Neuronal stem cell (in vitro differentiated cells): Measurements from ENCODE around the gene LTA4H. TPM values are rescaled to one million over a fixed set of nuclear protein-coding genes. Genes with fewer than 3 reads are reported as not detected.

Experiments
- DNase-seq: peaks from one replicate; pipeline ENCODE4 v3.0.0-alpha.2; 2013; ENCODE audit warnings: low spot score
- H2AFZ ChIP-seq: one replicate; pipeline ENCODE4 v1.6.1; 2013; ENCODE audit warnings: mild to moderate bottlenecking, low read length, inconsistent platforms
- H2AK5ac ChIP-seq: 2 replicates; pipeline ENCODE4 v1.6.1; 2013; ENCODE audit warnings: low read depth, mild to moderate bottlenecking, inconsistent platforms, low read length, moderate library complexity, mixed read lengths
- H2BK120ac ChIP-seq: 2 replicates; pipeline ENCODE4 v1.6.1; 2013; ENCODE audit warnings: low read depth, mild to moderate bottlenecking, inconsistent platforms, low read length, moderate library complexity, mixed read lengths
- H2BK12ac ChIP-seq: one replicate; pipeline ENCODE4 v1.6.1; 2013; ENCODE audit warnings: low read length, inconsistent platforms
- H2BK15ac ChIP-seq: 2 replicates; pipeline ENCODE4 v1.6.1; 2013; ENCODE audit warnings: mild to moderate bottlenecking, low read length, inconsistent platforms, mixed read lengths
- H2BK5ac ChIP-seq: one replicate; pipeline ENCODE4 v1.6.1; 2013; ENCODE audit warnings: inconsistent platforms, mild to moderate bottlenecking, low read length, moderate library complexity
- H3K14ac ChIP-seq: one replicate; pipeline ENCODE4 v1.6.1; 2013; ENCODE audit warnings: low read length, inconsistent platforms
- H3K18ac ChIP-seq: 2 replicates; pipeline ENCODE4 v1.6.1; 2013; ENCODE audit warnings: low read length, inconsistent platforms
- H3K23ac ChIP-seq: 2 replicates; pipeline ENCODE4 v1.6.1; 2013; ENCODE audit warnings: low read depth, mild to moderate bottlenecking, mixed read lengths, low read length, inconsistent platforms; ENCODE audit not compliant: poor library complexity
- H3K27ac ChIP-seq: replicated peaks from 3 replicates; pipeline ENCODE4 v1.5.1; 2013; ENCODE audit warnings: low read length, inconsistent platforms
- H3K27me3 ChIP-seq, 3 experiments: 2 replicates each; pipeline ENCODE4 v1.6.1; 2013; ENCODE audit warnings: low read length in 3 of 3, mild to moderate bottlenecking in 2 of 3, inconsistent platforms in 1 of 3, low read depth in 1 of 3, mixed read lengths in 1 of 3, moderate library complexity in 1 of 3; ENCODE audit not compliant: control insufficient read depth in 3 of 3, insufficient read depth in 3 of 3
- H3K36me3 ChIP-seq, 2 donors: replicated peaks in 1 of 2; 2 replicates each; pipeline ENCODE4 v1.6.1; 2013; ENCODE audit warnings: low read length in 2 of 2; ENCODE audit not compliant: control insufficient read depth in 2 of 2, insufficient read depth in 2 of 2
- H3K4ac ChIP-seq: 2 replicates; pipeline ENCODE4 v1.6.1; 2013; ENCODE audit warnings: inconsistent platforms, mild to moderate bottlenecking, low read length, moderate library complexity
- H3K4me1 ChIP-seq, 2 donors: 1 replicate in 1 of 2; 2 replicates in 1 of 2; pipeline ENCODE4 v1.6.1; 2013; ENCODE audit warnings: low read length in 2 of 2, low read depth in 1 of 2; ENCODE audit not compliant: control insufficient read depth in 2 of 2, insufficient read depth in 1 of 2
- H3K4me2 ChIP-seq: one replicate; pipeline ENCODE4 v1.6.1; 2013; ENCODE audit warnings: mild to moderate bottlenecking, low read length, inconsistent platforms; ENCODE audit not compliant: insufficient read depth, poor library complexity, severe bottlenecking
- H3K4me3 ChIP-seq, 2 donors: 2 replicates each; pipeline ENCODE4 v1.5.1; 2013; ENCODE audit warnings: low read length in 2 of 2, mild to moderate bottlenecking in 2 of 2, inconsistent platforms in 1 of 2, moderate library complexity in 1 of 2
- H3K79me1 ChIP-seq: one replicate; pipeline ENCODE4 v1.6.1; 2013; ENCODE audit warnings: low read depth, mild to moderate bottlenecking, inconsistent platforms, low read length, moderate library complexity
- H3K9ac ChIP-seq: one replicate; pipeline ENCODE4 v1.6.1; 2013; ENCODE audit warnings: mild to moderate bottlenecking, low read depth, low read length, inconsistent platforms; ENCODE audit not compliant: poor library complexity
- H3K9me3 ChIP-seq, 2 donors: replicated peaks in 1 of 2; 2 replicates each; pipeline versions ENCODE3 to v1.6.1; 2013; ENCODE audit warnings: low read length in 2 of 2, mild to moderate bottlenecking in 2 of 2, inconsistent platforms in 1 of 2, low read depth in 1 of 2, mixed read lengths in 1 of 2, moderate library complexity in 1 of 2; ENCODE audit not compliant: control insufficient read depth in 2 of 2, insufficient read depth in 1 of 2
- H4K8ac ChIP-seq: one replicate; pipeline ENCODE4 v1.6.1; 2013; ENCODE audit warnings: low read depth, mild to moderate bottlenecking, inconsistent platforms, low read length, moderate library complexity
- H4K91ac ChIP-seq: one replicate; pipeline ENCODE4 v1.6.1; 2013; ENCODE audit warnings: low read length, low read depth, mild to moderate bottlenecking, inconsistent platforms; ENCODE audit not compliant: poor library complexity
- WGBS, 2 donors: extraction: QIAGEN DNeasy Blood & Tissue Kit; methylation state at CpG; one replicate each; pipeline ENCODE4 v1.1.7; 2013; ENCODE audit warnings: missing lambda C conversion rate in 2 of 2, mixed read lengths in 1 of 2; ENCODE audit not compliant: insufficient read length in 2 of 2, insufficient replicate concordance in 1 of 2; ENCODE audit errors: extremely low coverage in 2 of 2; 5-methylcytosine and 5-hydroxymethylcytosine counted together
- polyA plus RNA-seq, 2 experiments: library from polyadenylated mRNA; stranded (reverse); fragments of 200-250 nt; gene quantifications; one replicate each; pipeline ENCODE4 v1.2.3, GENCODE V29; 2013

Gene LTA4H
- 195 TPM for polyA plus RNA-seq (2013, experiment 1 of 2)
- 198 TPM for polyA plus RNA-seq (2013, experiment 2 of 2)

GRCh38 chr12:96035283-96036236 is at the start of gene LTA4H:
Gene LTA4H (minus strand): TSS chr12:96035587. CDS start chr12:96035519, 68 bp downstream.
- H3K4me1 ChIP-seq = peaks cover 0 to 4% of the 10 kb centered on the region in 2 donors
- H3K14ac ChIP-seq = peak within 1 kb of the TSS; percentile 67
- peak within 1 kb of the TSS; percentile 84 for H2AK5ac ChIP-seq
- H3K9ac ChIP-seq = peak within 1 kb of the TSS; percentile 98
- no peak within 1 kb of the TSS for H2BK12ac ChIP-seq
- H3K36me3 ChIP-seq = no peaks in the 10 kb centered on the region
- peak; percentile 98 for DNase-seq
- H3K18ac ChIP-seq = peak within 1 kb of the TSS; percentile 99
- peak within 1 kb of the TSS; percentile 83 for H2BK5ac ChIP-seq
- H3K27ac ChIP-seq = peak within 1 kb of the TSS; percentile 88
- H2AFZ ChIP-seq = peak within 1 kb of the TSS; percentile 92
- peak within 1 kb of the TSS; percentile 44 for H3K4ac ChIP-seq
- H4K8ac ChIP-seq = no peak within 1 kb of the TSS
- no peaks in the 10 kb centered on the region for H3K27me3 ChIP-seq
- H3K23ac ChIP-seq = peak within 1 kb of the TSS; percentile 78
- no peak within 1 kb of the TSS for H4K91ac ChIP-seq
- peak within 1 kb of the TSS; percentile 64 for H3K4me2 ChIP-seq
- H2BK15ac ChIP-seq = no peak within 1 kb of the TSS
- peaks cover 4% of the 10 kb centered on the region for H3K79me1 ChIP-seq
- no peak within 1 kb of the TSS for H2BK120ac ChIP-seq
- H3K9me3 ChIP-seq = no peaks in the 10 kb centered on the region
- peak within 1 kb of the TSS; percentile 76 to 99 for H3K4me3 ChIP-seq
- WGBS, 2 donors = no CpG with 5 or more reads among the region's 55 CpGs

- Histone ChIP-seq H4K91ac (no peak overlapping the region), H3K36me3 (no peaks in the 10 kb centered on the region), H2BK12ac (no peak overlapping the region), H3K14ac (no peak overlapping the region), H2BK120ac (no peak overlapping the region), H3K4me2 (no peak overlapping the region), H3K23ac (no peak overlapping the region), H3K4me3 (no peak overlapping the region), H3K9me3 (no peaks in the 10 kb centered on the region), H3K4ac (no peak overlapping the region), H3K27ac (no peak overlapping the region), H3K18ac (no peak overlapping the region), H2AK5ac (no peak overlapping the region), H2BK15ac (no peak overlapping the region), H3K9ac (no peak overlapping the region), H3K79me1 (no peaks in the 10 kb centered on the region), H2BK5ac (no peak overlapping the region), H2AFZ (no peak overlapping the region), H4K8ac (no peak overlapping the region), H3K27me3 (no peaks in the 10 kb centered on the region), H3K4me1 (peaks cover 0 to 6% of the 10 kb centered on the region in 2 donors)
- no CpG with 5 or more reads among the region's 2 CpGs for WGBS, 2 donors
- DNase-seq = no peak
These were observed 49.2 kb upstream of the LTA4H start for GRCh38 chr12:96084624-96085023.

DNA sequence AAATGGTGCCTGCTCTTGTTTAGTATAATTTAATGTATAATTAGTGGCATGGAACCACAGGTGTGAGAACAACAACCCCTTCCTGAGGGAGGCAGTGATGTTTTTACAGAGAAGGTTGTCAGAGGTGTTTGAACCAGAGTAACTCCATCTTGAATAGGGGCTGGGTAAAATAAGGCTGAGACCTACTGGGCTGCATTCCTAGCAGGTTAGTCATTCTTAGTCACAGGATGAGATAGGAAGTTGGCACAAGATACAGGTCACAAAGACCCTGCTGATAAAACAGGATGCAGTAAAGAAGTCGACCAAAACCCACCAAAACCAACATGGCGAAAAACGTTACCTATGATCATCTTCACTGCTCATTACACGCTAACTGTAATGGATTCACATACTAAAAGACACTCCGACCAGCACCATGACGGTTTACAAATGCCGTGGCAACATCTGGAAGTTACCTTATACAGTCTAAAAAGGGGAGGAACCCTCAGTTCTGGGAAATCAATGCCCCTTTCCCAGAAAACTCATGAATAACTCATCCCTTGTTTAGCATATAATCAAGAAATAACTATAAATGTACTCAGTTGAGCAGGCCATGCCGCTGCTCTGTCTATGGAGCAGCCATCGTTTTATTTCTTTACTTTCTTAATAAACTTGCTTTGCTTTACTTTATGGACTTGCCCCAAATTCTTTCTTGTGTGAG is 47.8 kb upstream of the LTA4H start:
- Histone ChIP-seq H3K4me1 (peaks cover 4 to 6% of the 10 kb centered on the region in 2 donors), H2AFZ (no peak overlapping the region), H4K8ac (no peak overlapping the region), H3K79me1 (no peaks in the 10 kb centered on the region), H3K4ac (no peak overlapping the region), H3K23ac (no peak overlapping the region), H3K14ac (no peak overlapping the region), H3K4me2 (no peak overlapping the region), H4K91ac (no peak overlapping the region), H2BK12ac (no peak overlapping the region), H3K27me3 (no peaks in the 10 kb centered on the region), H3K18ac (no peak overlapping the region), H3K4me3 (no peak overlapping the region), H2AK5ac (no peak overlapping the region), H2BK15ac (no peak overlapping the region), H3K9ac (no peak overlapping the region), H3K9me3 (no peaks in the 10 kb centered on the region), H2BK120ac (no peak overlapping the region), H3K36me3 (no peaks in the 10 kb centered on the region), H2BK5ac (no peak overlapping the region), H3K27ac (no peak overlapping the region)
- DNase-seq = no peak
- no CpG with 5 or more reads among the region's 9 CpGs for WGBS, 2 donors

DNA sequence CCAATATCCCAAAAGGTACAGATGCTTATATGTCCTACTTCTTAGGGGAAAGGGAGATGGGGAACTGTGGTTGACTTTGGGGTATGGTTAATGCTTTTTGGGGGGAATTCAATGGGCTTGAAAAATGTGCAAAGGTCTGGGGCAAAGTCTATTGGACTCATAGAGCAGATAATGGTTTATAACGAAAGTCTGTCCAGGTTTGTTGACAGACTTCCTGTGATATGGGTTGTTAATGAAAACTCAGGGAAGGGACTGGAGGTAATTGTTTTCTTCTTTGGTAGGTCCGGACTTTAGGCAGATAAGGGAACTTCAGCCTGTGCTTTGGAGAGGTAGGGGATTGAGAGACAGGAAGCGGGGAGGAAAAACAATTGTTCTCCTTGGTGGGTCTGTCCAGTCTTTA is 46.2 kb upstream of the LTA4H start:
- no peak overlapping the region for H4K8ac ChIP-seq
- peaks cover 6% of the 10 kb centered on the region in 2 donors for H3K4me1 ChIP-seq
- no peak overlapping the region for H3K4ac ChIP-seq
- H2BK15ac ChIP-seq = no peak overlapping the region
- H3K27me3 ChIP-seq = no peaks in the 10 kb centered on the region
- H3K79me1 ChIP-seq = no peaks in the 10 kb centered on the region
- no peak overlapping the region for H3K27ac ChIP-seq
- H3K23ac ChIP-seq = no peak overlapping the region
- WGBS, 2 donors = no CpG with 5 or more reads among the region's 3 CpGs
- no peak overlapping the region for H2AFZ ChIP-seq
- no peak for DNase-seq
- no peak overlapping the region for H2BK12ac ChIP-seq
- no peak overlapping the region for H3K4me3 ChIP-seq
- no peaks in the 10 kb centered on the region for H3K36me3 ChIP-seq
- no peak overlapping the region for H3K4me2 ChIP-seq
- H3K14ac ChIP-seq = no peak overlapping the region
- H2AK5ac ChIP-seq = no peak overlapping the region
- H4K91ac ChIP-seq = no peak overlapping the region
- H3K9me3 ChIP-seq = no peaks in the 10 kb centered on the region
- no peak overlapping the region for H3K9ac ChIP-seq
- H2BK5ac ChIP-seq = no peak overlapping the region
- H3K18ac ChIP-seq = no peak overlapping the region
- H2BK120ac ChIP-seq = no peak overlapping the region
